SK-N-SH treated with all-trans-retinoic acid at 6 μM for 48 hours (cell line): ENCODE results near the gene MYL12B.

Source experiments
- ATAC-seq: fragments of 200-7000 bp; cut with Tn5 transposase; 3 replicates; pipeline ENCODE4 v1.9.1; 2020; ENCODE audit warnings: mild to moderate bottlenecking, moderate library complexity
- ARNTL ChIP-seq: fragments of 450-650 bp; formaldehyde crosslinking; IDR thresholded peaks from 2 replicates; pipeline ENCODE4 v1.5.0; 2020; ENCODE audit warnings: low read depth, mild to moderate bottlenecking, moderate library complexity, borderline replicate concordance
- BACH2 ChIP-seq: fragments of 250-450 bp; sonication (Bioruptor Pico); IDR thresholded peaks from 2 replicates; pipeline ENCODE4 v1.9.0; 2021; ENCODE audit warnings: mild to moderate bottlenecking, borderline replicate concordance
- CREB5 ChIP-seq: fragments of 250-450 bp; sonication (Bioruptor Pico); IDR thresholded peaks from 2 replicates; pipeline ENCODE4 v1.5.1; 2020; ENCODE audit warnings: low read depth, mild to moderate bottlenecking, moderate library complexity
- CSDC2 ChIP-seq: fragments of 250-450 bp; sonication (Bioruptor Pico); IDR thresholded peaks from 2 replicates; pipeline ENCODE4 v1.5.0; 2020; ENCODE audit warnings: mild to moderate bottlenecking, moderate library complexity
- ESRRG ChIP-seq: fragments of 250-450 bp; sonication (Bioruptor Pico); IDR thresholded peaks from 2 replicates; pipeline ENCODE4 v1.6.1; 2021; ENCODE audit warnings: mild to moderate bottlenecking
- GLIS3 ChIP-seq: fragments of 250-450 bp; sonication (Bioruptor Pico); IDR thresholded peaks from 2 replicates; pipeline ENCODE4 v1.5.0; 2020; ENCODE audit warnings: mild to moderate bottlenecking, moderate library complexity
- ISL1 ChIP-seq: fragments of 250-450 bp; sonication (Bioruptor Pico); IDR thresholded peaks from 2 replicates; pipeline ENCODE4 v2.1.2; 2022; ENCODE audit warnings: mild to moderate bottlenecking, moderate library complexity
- OSR1 ChIP-seq: fragments of 250-450 bp; sonication (Bioruptor Pico); IDR thresholded peaks from 2 replicates; pipeline ENCODE4 v1.8.0; 2022; ENCODE audit warnings: moderate library complexity, mild to moderate bottlenecking, inconsistent platforms
- POU6F1 ChIP-seq: fragments of 250-450 bp; sonication (Bioruptor Pico); IDR thresholded peaks from 2 replicates; pipeline ENCODE4 v1.8.0; 2021; ENCODE audit warnings: low read depth, mild to moderate bottlenecking, moderate library complexity, borderline replicate concordance
- PPARA ChIP-seq: fragments of 250-450 bp; sonication (Bioruptor Pico); IDR thresholded peaks from 2 replicates; pipeline ENCODE4 v1.5.0; 2020; ENCODE audit warnings: mild to moderate bottlenecking, borderline replicate concordance
- RARB ChIP-seq: fragments of 250-450 bp; sonication (Bioruptor Pico); IDR thresholded peaks from 2 replicates; pipeline ENCODE4 v1.8.0; 2021; ENCODE audit warnings: mild to moderate bottlenecking, moderate library complexity
- SNAI2 ChIP-seq: fragments of 250-450 bp; sonication (Bioruptor Pico); IDR thresholded peaks from 2 replicates; pipeline ENCODE4 v1.5.0; 2020; ENCODE audit warnings: mild to moderate bottlenecking, moderate library complexity
- TCF4 ChIP-seq: fragments of 250-450 bp; sonication (Bioruptor Pico); IDR thresholded peaks from 2 replicates; pipeline ENCODE4 v1.8.0; 2021; ENCODE audit warnings: mild to moderate bottlenecking, moderate library complexity, borderline replicate concordance
- TOX ChIP-seq: fragments of 250-450 bp; sonication (Bioruptor Pico); IDR thresholded peaks from 2 replicates; pipeline ENCODE4 v1.8.0; 2021; ENCODE audit warnings: mild to moderate bottlenecking, moderate library complexity, borderline replicate concordance
- ZC3H10 ChIP-seq: fragments of 250-450 bp; sonication (Bioruptor Pico); IDR thresholded peaks from 2 replicates; pipeline ENCODE4 v1.5.1; 2021; ENCODE audit warnings: mild to moderate bottlenecking, moderate library complexity
- ZFP30 ChIP-seq: fragments of 450-650 bp; formaldehyde crosslinking; IDR thresholded peaks from 2 replicates; pipeline ENCODE4 v1.5.0; 2022; ENCODE audit warnings: mild to moderate bottlenecking, moderate library complexity
- ZNF565 ChIP-seq: fragments of 450-650 bp; formaldehyde crosslinking; conservative IDR thresholded peaks from 2 replicates; pipeline ENCODE4 v1.5.0; 2020; ENCODE audit warnings: low read depth, mild to moderate bottlenecking, moderate library complexity
- ZNF70 ChIP-seq: fragments of 450-650 bp; formaldehyde crosslinking; IDR thresholded peaks from 2 replicates; pipeline ENCODE4 v1.5.0; 2020; ENCODE audit warnings: mild to moderate bottlenecking, moderate library complexity
- ZNF8 ChIP-seq: fragments of 450-650 bp; formaldehyde crosslinking; IDR thresholded peaks from 2 replicates; pipeline ENCODE4 v1.5.0; 2020; ENCODE audit warnings: mild to moderate bottlenecking, moderate library complexity
- TF ChIP-seq, protein P1 (sequence below): fragments of 250-450 bp; sonication (Bioruptor Pico); IDR thresholded peaks from 2 replicates; pipeline ENCODE4 v1.5.0; 2020; ENCODE audit warnings: mild to moderate bottlenecking, moderate library complexity

MYL12B gene

DNA sequence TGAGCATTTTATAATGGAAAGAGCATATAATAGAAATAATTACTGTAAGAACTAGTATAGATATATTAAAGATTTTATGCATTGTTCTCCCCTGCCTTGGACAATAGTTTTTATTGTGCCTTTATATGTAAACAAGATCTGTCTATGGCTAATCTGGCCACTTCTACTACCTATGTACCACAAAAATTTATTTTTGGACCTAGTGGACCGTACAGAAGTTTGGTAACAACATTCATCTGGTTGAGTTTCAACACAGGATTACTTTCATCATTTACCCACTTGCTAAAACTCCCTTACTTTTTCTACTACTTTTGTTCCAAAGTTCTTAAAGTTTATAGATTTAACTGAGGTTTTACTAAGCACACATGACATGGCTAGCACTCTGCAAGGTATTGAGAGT lies 28.9 kb upstream of the MYL12B start (continued):
- TF ChIP-seq CREB5 (no peak), CSDC2 (no peak), OSR1 (no peak)

- ATAC-seq = no peak
- no peak for TF ChIP-seq ZNF70 (CRISPR knock-in tag)
- TF ChIP-seq OSR1 = no peak
Observed at GRCh38 chr18:3233433-3234168, 28.3 kb upstream of the MYL12B start.

GRCh38 chr18:3234457-3234856 lies 27.5 kb upstream of the MYL12B start:
- no peak for ATAC-seq
- TF ChIP-seq, protein P1, sequence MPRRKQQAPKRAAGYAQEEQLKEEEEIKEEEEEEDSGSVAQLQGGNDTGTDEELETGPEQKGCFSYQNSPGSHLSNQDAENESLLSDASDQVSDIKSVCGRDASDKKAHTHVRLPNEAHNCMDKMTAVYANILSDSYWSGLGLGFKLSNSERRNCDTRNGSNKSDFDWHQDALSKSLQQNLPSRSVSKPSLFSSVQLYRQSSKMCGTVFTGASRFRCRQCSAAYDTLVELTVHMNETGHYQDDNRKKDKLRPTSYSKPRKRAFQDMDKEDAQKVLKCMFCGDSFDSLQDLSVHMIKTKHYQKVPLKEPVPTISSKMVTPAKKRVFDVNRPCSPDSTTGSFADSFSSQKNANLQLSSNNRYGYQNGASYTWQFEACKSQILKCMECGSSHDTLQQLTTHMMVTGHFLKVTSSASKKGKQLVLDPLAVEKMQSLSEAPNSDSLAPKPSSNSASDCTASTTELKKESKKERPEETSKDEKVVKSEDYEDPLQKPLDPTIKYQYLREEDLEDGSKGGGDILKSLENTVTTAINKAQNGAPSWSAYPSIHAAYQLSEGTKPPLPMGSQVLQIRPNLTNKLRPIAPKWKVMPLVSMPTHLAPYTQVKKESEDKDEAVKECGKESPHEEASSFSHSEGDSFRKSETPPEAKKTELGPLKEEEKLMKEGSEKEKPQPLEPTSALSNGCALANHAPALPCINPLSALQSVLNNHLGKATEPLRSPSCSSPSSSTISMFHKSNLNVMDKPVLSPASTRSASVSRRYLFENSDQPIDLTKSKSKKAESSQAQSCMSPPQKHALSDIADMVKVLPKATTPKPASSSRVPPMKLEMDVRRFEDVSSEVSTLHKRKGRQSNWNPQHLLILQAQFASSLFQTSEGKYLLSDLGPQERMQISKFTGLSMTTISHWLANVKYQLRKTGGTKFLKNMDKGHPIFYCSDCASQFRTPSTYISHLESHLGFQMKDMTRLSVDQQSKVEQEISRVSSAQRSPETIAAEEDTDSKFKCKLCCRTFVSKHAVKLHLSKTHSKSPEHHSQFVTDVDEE = no peak
- TF ChIP-seq OSR1 (no peak), ISL1 (CRISPR knock-in tag) (no peak), BACH2 (CRISPR knock-in tag) (no peak), RARB (CRISPR knock-in tag) (no peak), TOX (no peak), PPARA (CRISPR knock-in tag) (no peak), ZFP30 (no peak), ESRRG (no peak), TCF4 (CRISPR knock-in tag) (no peak), ZC3H10 (CRISPR knock-in tag) (no peak), POU6F1 (CRISPR knock-in tag) (no peak), GLIS3 (CRISPR knock-in tag) (no peak), ARNTL (CRISPR knock-in tag) (no peak), ZNF70 (CRISPR knock-in tag) (no peak), CREB5 (no peak), SNAI2 (CRISPR knock-in tag) (no peak), ZNF8 (CRISPR knock-in tag) (no peak)
- TF ChIP-seq, all 23 proteins: peak for 0

DNA sequence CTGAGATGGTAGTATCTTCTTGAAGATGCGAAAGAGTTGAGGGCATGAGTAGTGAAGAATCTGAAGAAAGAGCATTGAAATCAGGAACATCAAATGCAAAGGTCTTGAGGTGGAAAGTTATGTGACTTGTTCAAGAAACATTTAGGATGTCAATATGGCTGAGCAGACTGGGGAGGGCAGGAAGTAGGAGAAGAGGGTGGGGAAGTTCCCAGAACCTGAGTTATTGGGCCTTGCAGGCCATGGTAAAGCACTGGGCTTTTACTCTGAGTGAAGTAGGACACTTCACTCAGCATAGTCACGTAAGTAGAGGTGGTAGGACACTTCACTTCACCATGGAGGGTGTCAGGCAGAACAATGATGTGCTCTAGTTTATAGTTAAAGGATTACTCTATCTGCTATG lies 26.1 kb upstream of the MYL12B start:
- no peak for TF ChIP-seq ZNF565
- no peak for TF ChIP-seq ZFP30
- TF ChIP-seq, protein P1 = no peak
- TF ChIP-seq, all 23 proteins: peak for 0
- no peak for ATAC-seq
